Activated T-cell treated with anti-CD3 and anti-CD28 coated beads for 48 hours (primary cell): ENCODE data around the gene FAM118B.

Experiments used
- DNase-seq: peaks from one replicate; pipeline ENCODE4 v3.0.0-alpha.2; 2020; ENCODE audit warnings: low read depth

The FAM118B gene

DNA sequence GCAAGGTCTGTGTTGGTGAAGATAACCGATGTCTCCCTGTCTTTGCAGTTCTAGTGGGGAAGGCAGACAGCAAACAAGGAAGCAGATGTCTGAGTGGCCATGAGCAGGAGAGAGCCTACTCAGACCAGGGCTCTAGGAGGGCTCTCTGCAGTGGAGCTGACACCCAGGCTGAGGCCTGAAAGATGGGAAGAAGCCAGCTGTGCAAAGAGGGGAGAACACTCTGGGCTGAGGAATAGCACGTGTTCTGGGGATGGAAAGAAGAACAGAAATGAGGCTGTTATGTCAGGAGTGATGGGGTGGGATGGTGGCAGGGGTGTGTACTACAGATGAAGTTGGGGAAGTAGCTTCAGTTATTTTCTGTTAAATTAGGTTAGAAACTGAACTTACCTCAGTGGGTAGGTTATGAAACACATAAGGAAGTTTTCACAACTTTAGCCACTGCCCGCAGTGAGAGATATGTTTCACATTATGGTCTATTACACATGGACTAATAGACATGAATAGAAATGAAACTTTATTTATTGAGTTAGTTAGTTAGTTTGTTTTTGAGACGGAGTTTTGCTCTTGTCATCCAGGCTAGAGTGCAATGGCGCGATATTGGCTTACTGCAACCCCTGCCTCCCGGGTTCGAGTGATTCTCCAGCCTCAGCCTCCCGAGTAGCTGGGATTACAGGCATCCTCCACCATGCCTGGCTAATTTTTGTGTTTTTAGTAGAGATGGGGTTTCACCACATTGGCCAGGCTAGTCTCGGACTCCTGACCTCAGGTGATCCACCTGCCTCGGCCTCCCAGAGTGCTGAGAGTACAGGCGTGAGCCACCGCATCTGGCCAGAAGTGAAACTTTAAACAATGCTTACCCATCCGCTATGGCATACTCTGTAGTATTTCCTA, 100.1 kb downstream of the FAM118B start:
- DNase-seq: no peak
